IMR-90 (cell line): ENCODE measurements around the gene DPP6. TPM values are rescaled to one million over a fixed set of nuclear protein-coding genes. Genes with fewer than 3 reads are reported as not detected.

Source experiments
- ATAC-seq: fragments of 200-7000 bp; cut with Tn5 transposase; 2 replicates; pipeline ENCODE4 v1.9.1; 2020; ENCODE audit warnings: low read depth, mild to moderate bottlenecking, moderate library complexity
- BruUV-seq: library from RNA; stranded (reverse); fragments of 400-500 nt; replicated peaks from 2 replicates; lab custom pipeline; 2021; lab: Mats Ljungman, UMichigan
- CTCF ChIA-PET: fragments of 300-600 bp; formaldehyde crosslinking; extraction: SDS; loops from one replicate; lab custom pipeline; 2021; ENCODE audit warnings: antibody characterized with exemption; lab: Yijun Ruan, JAX
- POLR2A ChIA-PET: fragments of 300-600 bp; sonication (Branson Sonifier 250); formaldehyde crosslinking; loops from one replicate; lab custom pipeline; 2022; ENCODE audit warnings: antibody characterized with exemption; ENCODE audit not compliant: unreplicated experiment; lab: Charles Lee
- DNase-seq: peaks from one replicate; pipeline ENCODE4 v3.0.0; 2013
- H2AFZ ChIP-seq: replicated peaks from 2 replicates; pipeline ENCODE3; 2013; ENCODE audit warnings: low read length, mild to moderate bottlenecking; ENCODE audit not compliant: poor library complexity
- H2AK5ac ChIP-seq: 2 replicates; pipeline ENCODE4 v1.6.1; 2013; ENCODE audit warnings: low read depth, low read length, inconsistent platforms
- H2AK9ac ChIP-seq: replicated peaks from 2 replicates; pipeline ENCODE3; 2013; ENCODE audit warnings: mild to moderate bottlenecking, low read depth, low read length, moderate library complexity; ENCODE audit not compliant: poor library complexity
- H2BK120ac ChIP-seq: 2 replicates; pipeline ENCODE4 v1.6.1; 2013; ENCODE audit warnings: low read depth, low read length, inconsistent platforms
- H2BK15ac ChIP-seq: 3 replicates; pipeline ENCODE4 v1.6.1; 2013; ENCODE audit warnings: low read depth, low read length, inconsistent platforms
- H2BK20ac ChIP-seq: 2 replicates; pipeline ENCODE4 v1.6.1; 2013; ENCODE audit warnings: low read depth, mild to moderate bottlenecking, inconsistent platforms, low read length, moderate library complexity
- H2BK5ac ChIP-seq: 2 replicates; pipeline ENCODE4 v1.6.1; 2013; ENCODE audit warnings: mild to moderate bottlenecking, low read depth, low read length, inconsistent platforms; ENCODE audit not compliant: poor library complexity, severe bottlenecking
- H3K14ac ChIP-seq: replicated peaks from 2 replicates; pipeline ENCODE4 v1.6.1; 2013; ENCODE audit warnings: low read depth, low read length, inconsistent platforms
- H3K18ac ChIP-seq: 2 replicates; pipeline ENCODE4 v1.6.1; 2013; ENCODE audit warnings: low read depth, low read length, control low read depth
- H3K23ac ChIP-seq: 2 replicates; pipeline ENCODE4 v1.6.1; 2013; ENCODE audit warnings: low read depth, low read length, inconsistent platforms
- H3K27ac ChIP-seq: 2 replicates; pipeline ENCODE4 v1.5.1; 2013; ENCODE audit warnings: mild to moderate bottlenecking, control low read depth, low read length; ENCODE audit not compliant: insufficient read depth
- H3K27me3 ChIP-seq: 2 replicates; pipeline ENCODE4 v1.6.1; 2013; ENCODE audit warnings: low read length; ENCODE audit not compliant: control insufficient read depth, insufficient read depth
- H3K36me3 ChIP-seq: 2 replicates; pipeline ENCODE4 v1.6.1; 2013; ENCODE audit warnings: low read length, mixed read lengths; ENCODE audit not compliant: control insufficient read depth, insufficient read depth
- H3K4ac ChIP-seq: 2 replicates; pipeline ENCODE4 v1.6.1; 2013; ENCODE audit warnings: low read depth, low read length, inconsistent platforms
- H3K4me1 ChIP-seq: 2 replicates; pipeline ENCODE4 v1.6.1; 2013; ENCODE audit warnings: low read length, mixed read lengths; ENCODE audit not compliant: control insufficient read depth, insufficient read depth
- H3K4me2 ChIP-seq: 2 replicates; pipeline ENCODE4 v1.6.1; 2013; ENCODE audit warnings: low read depth, mild to moderate bottlenecking, control low read depth, low read length, moderate library complexity
- H3K4me3 ChIP-seq: 2 replicates; pipeline ENCODE4 v1.5.1; 2013; ENCODE audit warnings: low read depth, mild to moderate bottlenecking, control low read depth, low read length, moderate library complexity; ENCODE audit not compliant: insufficient read depth
- H3K56ac ChIP-seq: 2 replicates; pipeline ENCODE4 v1.6.1; 2013; ENCODE audit warnings: low read length, inconsistent platforms; ENCODE audit not compliant: insufficient read depth; ENCODE audit errors: extremely low read depth
- H3K79me1 ChIP-seq, 2 experiments: 2 replicates each; pipeline ENCODE4 v1.6.1; 2013; ENCODE audit warnings: low read length in 2 of 2, inconsistent platforms in 1 of 2, low read depth in 1 of 2
- H3K9ac ChIP-seq: 2 replicates; pipeline ENCODE4 v1.6.1; 2013; ENCODE audit warnings: low read depth, low read length, control low read depth
- H3K9me1 ChIP-seq: 2 replicates; pipeline ENCODE4 v1.6.1; 2013; ENCODE audit warnings: low read length, inconsistent platforms; ENCODE audit not compliant: insufficient read depth
- H3K9me3 ChIP-seq: 2 replicates; pipeline ENCODE4 v1.6.1; 2013; ENCODE audit warnings: low read length; ENCODE audit not compliant: control insufficient read depth, insufficient read depth
- H4K20me1 ChIP-seq: 2 replicates; pipeline ENCODE4 v1.6.1; 2013; ENCODE audit warnings: low read length, inconsistent platforms; ENCODE audit not compliant: insufficient read depth
- H4K5ac ChIP-seq: 2 replicates; pipeline ENCODE4 v1.6.1; 2013; ENCODE audit warnings: mild to moderate bottlenecking, low read depth, low read length, control low read depth
- H4K8ac ChIP-seq, 2 experiments: 2 replicates each; pipeline ENCODE4 v1.6.1; 2013; ENCODE audit warnings: low read depth in 2 of 2, low read length in 2 of 2, control low read depth in 1 of 2, inconsistent platforms in 1 of 2
- H4K91ac ChIP-seq: 2 replicates; pipeline ENCODE4 v1.6.1; 2013; ENCODE audit warnings: low read depth, low read length, inconsistent platforms; ENCODE audit not compliant: insufficient read depth
- BHLHE40 ChIP-seq: fragments of 150-350 bp; IDR thresholded peaks from 2 replicates; pipeline ENCODE4 v1.6.1; 2016; ENCODE audit warnings: mild to moderate bottlenecking, low read depth, low read length
- MAZ ChIP-seq: IDR thresholded peaks from 2 replicates; pipeline ENCODE4 v1.6.1; 2012; ENCODE audit warnings: low read depth, mild to moderate bottlenecking, low read length, improper control_type of control experiment, moderate library complexity, borderline replicate concordance
- MXI1 ChIP-seq: IDR thresholded peaks from 2 replicates; pipeline ENCODE4 v1.6.1; 2012; ENCODE audit warnings: low read depth, mild to moderate bottlenecking, low read length, moderate library complexity, borderline replicate concordance
- NFE2L2 ChIP-seq: fragments of 150-350 bp; IDR thresholded peaks from 2 replicates; pipeline ENCODE4 v1.6.1; 2016; ENCODE audit warnings: low read depth, mild to moderate bottlenecking, low read length
- POLR2A ChIP-seq: IDR thresholded peaks from 2 replicates; pipeline ENCODE4 v1.6.1; 2012; ENCODE audit warnings: mild to moderate bottlenecking, low read depth, low read length
- RCOR1 ChIP-seq: IDR thresholded peaks from 2 replicates; pipeline ENCODE4 v1.6.1; 2012; ENCODE audit warnings: mild to moderate bottlenecking, low read length, improper control_type of control experiment; ENCODE audit not compliant: insufficient replicate concordance
- RFX5 ChIP-seq: IDR thresholded peaks from 2 replicates; pipeline ENCODE4 v1.8.0; 2012; ENCODE audit warnings: low read depth, mild to moderate bottlenecking, low read length, moderate library complexity
- SMC3 ChIP-seq: fragments of 150-350 bp; IDR thresholded peaks from 2 replicates; pipeline ENCODE4 v1.6.1; 2016; ENCODE audit warnings: low read depth, mild to moderate bottlenecking, antibody characterized with exemption, low read length, moderate library complexity
- USF2 ChIP-seq: fragments of 150-350 bp; IDR thresholded peaks from 2 replicates; pipeline ENCODE4 v1.6.1; 2017; ENCODE audit warnings: mild to moderate bottlenecking, antibody characterized with exemption, low read length, low read depth
- WGBS, 2 experiments: methylation state at CpG; one replicate each; pipeline versions ENCODE4 v1.1.5 to v1.1.7; 2013; ENCODE audit warnings: missing lambda C conversion rate in 2 of 2; ENCODE audit not compliant: insufficient read length in 1 of 2; ENCODE audit errors: extremely low coverage in 2 of 2; 5-methylcytosine and 5-hydroxymethylcytosine counted together
- dilution Hi-C: fragments of 300-500 bp; cut with HindIII; formaldehyde crosslinking; loops from one replicate; pipeline ENCODE4 v1.14.3; 2018; ENCODE audit warnings: low sequenced_read_pairs; ENCODE audit not compliant: unreplicated experiment
- in situ Hi-C: fragments of 300-500 bp; cut with MboI; formaldehyde crosslinking; loops from 3 replicates; pipeline ENCODE4 v1.14.3; 2019; ENCODE audit warnings: low sequenced_read_pairs, inconsistent platforms, mixed read lengths
- intact Hi-C: fragments of 100-400 bp; cut with micrococcal nuclease; formaldehyde crosslinking; loops from 2 replicates; pipeline ENCODE4 v1.10.0; 2022
- polyA plus RNA-seq, 3 experiments: library from polyadenylated mRNA; depleted of rRNA; stranded (reverse); fragments of >200 nt; gene quantifications; 2 replicates each; pipeline ENCODE4 v1.2.3, GENCODE V29; 2012; ENCODE audit warnings: low replicate concordance in 1 of 3
- total RNA-seq: library from RNA; depleted of rRNA; stranded (reverse); fragments of >200 nt; gene quantifications from 2 replicates; pipeline ENCODE4 v1.2.3, GENCODE V29; 2012
- TF ChIP-seq, protein P1 (sequence below): fragments of 150-350 bp; IDR thresholded peaks from 2 replicates; pipeline ENCODE4 v1.6.1; 2016; ENCODE audit warnings: low read depth, mild to moderate bottlenecking, low read length, moderate library complexity, borderline replicate concordance

The DPP6 gene
- total and polyA plus RNA-seq, 2 of the 4 experiments (the other 2 are of a cell fraction) = not detected

DNA sequence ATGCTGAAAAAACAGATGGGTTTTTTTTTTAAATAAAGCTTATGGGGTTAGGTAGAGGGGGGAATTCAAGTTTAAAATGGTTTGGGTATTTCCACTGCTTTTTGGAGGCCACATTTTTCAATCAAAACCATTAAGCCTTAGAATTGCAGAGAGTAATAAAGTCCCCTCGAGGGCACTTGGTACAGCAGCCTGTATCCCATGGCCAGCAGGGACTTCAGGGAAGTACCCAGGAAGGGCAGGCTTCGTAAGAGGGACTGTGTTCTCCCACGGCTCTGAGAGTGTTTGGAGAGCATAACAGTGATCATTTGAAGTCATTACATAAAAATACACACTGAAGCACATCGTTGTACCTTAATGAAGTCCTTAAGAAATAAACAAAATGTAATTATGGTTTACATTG is 432.7 kb downstream of the DPP6 start:
- Histone ChIP-seq H3K14ac (no peak overlapping the region), H3K56ac (no peak overlapping the region), H3K4me3 (no peak overlapping the region), H2BK120ac (no peak overlapping the region), H2AK5ac (no peak overlapping the region), H2AFZ (no peak overlapping the region), H3K36me3 (no peaks in the 10 kb centered on the region), H3K27me3 (no peaks in the 10 kb centered on the region), H3K27ac (no peak overlapping the region), H3K9me1 (no peaks in the 10 kb centered on the region), H4K5ac (no peak overlapping the region), H3K4ac (no peak overlapping the region), H3K79me1 (no peaks in the 10 kb centered on the region), H3K4me1 (no peaks in the 10 kb centered on the region), H2BK15ac (no peak overlapping the region), H3K9ac (no peak overlapping the region), H3K9me3 (peaks cover 37% of the 10 kb centered on the region), H3K23ac (no peak overlapping the region), H3K4me2 (no peak overlapping the region), H3K18ac (no peak overlapping the region), H2BK20ac (no peak overlapping the region), H2BK5ac (no peak overlapping the region), H4K8ac (no peak overlapping the region), H4K20me1 (no peaks in the 10 kb centered on the region), H4K91ac (no peak overlapping the region), H2AK9ac (no peak overlapping the region)
- no peak for DNase-seq
- POLR2A ChIA-PET = no interaction called here
- TF ChIP-seq NFE2L2 (no peak), POLR2A (no peak), BHLHE40 (no peak), MXI1 (no peak), RFX5 (no peak), MAZ (no peak), RCOR1 (no peak), USF2 (no peak), SMC3 (no peak)
- TF ChIP-seq, protein P1, sequence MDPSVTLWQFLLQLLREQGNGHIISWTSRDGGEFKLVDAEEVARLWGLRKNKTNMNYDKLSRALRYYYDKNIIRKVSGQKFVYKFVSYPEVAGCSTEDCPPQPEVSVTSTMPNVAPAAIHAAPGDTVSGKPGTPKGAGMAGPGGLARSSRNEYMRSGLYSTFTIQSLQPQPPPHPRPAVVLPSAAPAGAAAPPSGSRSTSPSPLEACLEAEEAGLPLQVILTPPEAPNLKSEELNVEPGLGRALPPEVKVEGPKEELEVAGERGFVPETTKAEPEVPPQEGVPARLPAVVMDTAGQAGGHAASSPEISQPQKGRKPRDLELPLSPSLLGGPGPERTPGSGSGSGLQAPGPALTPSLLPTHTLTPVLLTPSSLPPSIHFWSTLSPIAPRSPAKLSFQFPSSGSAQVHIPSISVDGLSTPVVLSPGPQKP = no peak
- ATAC-seq = no peak
- in situ Hi-C loops (no loop called here), dilution Hi-C loops (no loop called here), intact Hi-C loops (no loop called here)
- no CpG with 5 or more reads among the region's 4 CpGs for WGBS, 2 experiments
- CTCF ChIA-PET = no interaction called here
- BruUV-seq = no TSS peak
